ENCODE results near the gene PLEKHA8.

The PLEKHA8 gene

GRCh38 chr7:30023524-30023923, 4.7 kb upstream of the PLEKHA8 start:
- DNase-seq (ENCODE audit: low read depth in 2 of 2, low spot score in 1 of 2), result no peak

- peak; percentile 67 to 82 for DNase-seq (ENCODE audit: low read depth in 2 of 2, low spot score in 1 of 2)
Measured at GRCh38 chr7:30026229-30027064, 1.8 kb upstream of the PLEKHA8 start, which contains the start of gene FKBP14. TSS of gene FKBP14 (minus strand) at chr7:30026702. CDS start at chr7:30026508, 194 bp downstream.

GRCh38 chr7:30027065-30027456, 1.2 kb upstream of the PLEKHA8 start:
- DNase-seq (ENCODE audit: low read depth in 2 of 2, low spot score in 1 of 2), result no peak

- DNase-seq (ENCODE audit: low read depth in 2 of 2, low spot score in 1 of 2), result no peak
Measured at GRCh38 chr7:30027740-30028215, 434 bp upstream of the PLEKHA8 start.

GRCh38 chr7:30028749-30029635, 780 bp downstream of the PLEKHA8 start:
- DNase-seq (ENCODE audit: low read depth in 2 of 2, low spot score in 1 of 2), result peak in 1 of 2 donors; percentile 6

- no peak for DNase-seq (ENCODE audit: low read depth in 2 of 2, low spot score in 1 of 2)
Measured at GRCh38 chr7:30029696-30030095, 1.5 kb downstream of the PLEKHA8 start.

GRCh38 chr7:30032310-30033125, 4.3 kb downstream of the PLEKHA8 start:
- no peak for DNase-seq (ENCODE audit: low read depth in 2 of 2, low spot score in 1 of 2)

GRCh38 chr7:30034501-30034900, 6.3 kb downstream of the PLEKHA8 start:
- DNase-seq (ENCODE audit: low read depth in 2 of 2, low spot score in 1 of 2), result no peak

GRCh38 chr7:30036220-30036619, 8.0 kb downstream of the PLEKHA8 start:
- DNase-seq (ENCODE audit: low read depth in 2 of 2, low spot score in 1 of 2), result no peak

- no peak for DNase-seq (ENCODE audit: low read depth in 2 of 2, low spot score in 1 of 2)
Measured at GRCh38 chr7:30038196-30038980, 10.2 kb downstream of the PLEKHA8 start.

GRCh38 chr7:30040938-30041337, 12.7 kb downstream of the PLEKHA8 start:
- DNase-seq (ENCODE audit: low read depth in 2 of 2, low spot score in 1 of 2), result no peak

GRCh38 chr7:30041526-30042269, 13.5 kb downstream of the PLEKHA8 start:
- DNase-seq (ENCODE audit: low read depth in 2 of 2, low spot score in 1 of 2), result no peak

GRCh38 chr7:30046127-30046770, 18.0 kb downstream of the PLEKHA8 start:
- DNase-seq (ENCODE audit: low read depth in 2 of 2, low spot score in 1 of 2), result no peak

- no peak for DNase-seq (ENCODE audit: low read depth in 2 of 2, low spot score in 1 of 2)
Measured at GRCh38 chr7:30047124-30047523, 18.9 kb downstream of the PLEKHA8 start.

GRCh38 chr7:30048582-30048981, 20.4 kb downstream of the PLEKHA8 start:
- DNase-seq (ENCODE audit: low read depth in 2 of 2, low spot score in 1 of 2), result no peak

- DNase-seq (ENCODE audit: low read depth in 2 of 2, low spot score in 1 of 2), result no peak
Measured at GRCh38 chr7:30049173-30049572, 21.0 kb downstream of the PLEKHA8 start.

- DNase-seq (ENCODE audit: low read depth in 2 of 2, low spot score in 1 of 2), result no peak
Measured at GRCh38 chr7:30053068-30053467, 24.9 kb downstream of the PLEKHA8 start.

- DNase-seq (ENCODE audit: low read depth in 2 of 2, low spot score in 1 of 2), result no peak
Measured at GRCh38 chr7:30057741-30058140, 29.5 kb downstream of the PLEKHA8 start.

GRCh38 chr7:30061786-30062185, 33.6 kb downstream of the PLEKHA8 start:
- DNase-seq (ENCODE audit: low read depth in 2 of 2, low spot score in 1 of 2), result peak in 1 of 2 donors; percentile 14

All from stimulated activated CD8-positive, alpha-beta memory T cell treated with anti-CD3 and anti-CD28 coated beads, Interleukin-4, amount 100 ng/mL, for 1 hour (primary cell).